Measurements from ENCODE around the gene KRTAP10-2.
"Not testable (repeated sequence)": the region's sequence is repeated elsewhere in the genome, so short reads cannot be mapped to it uniquely, and the experiment has no call there.

GRCh38 chr21:44558329-44558675 lies 7.0 kb upstream of the KRTAP10-2 start:
- not testable (repeated sequence) for TF ChIP-seq CTCF (IDR thresholded peaks at IDR 0.05; ENCODE audit: borderline replicate concordance, extremely low read depth, low read length, poor library complexity, severe bottlenecking); EZH2 (IDR thresholded peaks at IDR 0.05; ENCODE audit: borderline replicate concordance, low read depth, low read length, severe bottlenecking)
